Epithelial cell of esophagus (primary cell): ENCODE measurements around the gene OTOP2.
A peak's percentile ranks its signal among the peaks of the same experiment; 100 is the strongest.

Experiments
- DNase-seq: peaks from one replicate; pipeline ENCODE4 v3.0.0; 2010; ENCODE audit warnings: low read depth
- H3K4me3 ChIP-seq: 2 replicates; pipeline ENCODE4 v1.5.1; 2011; ENCODE audit warnings: mild to moderate bottlenecking, low read length, control low read depth
- CTCF ChIP-seq: IDR thresholded peaks from 2 replicates; pipeline ENCODE4 v1.5.1; 2011; ENCODE audit warnings: low read depth, mild to moderate bottlenecking, low read length, control low read depth, inconsistent platforms; ENCODE audit not compliant: insufficient read depth; ENCODE audit errors: missing control alignments

Gene OTOP2

GRCh38 chr17:74970395-74970794 lies 46.3 kb downstream of the OTOP2 start:
- H3K4me3 ChIP-seq, result no peak overlapping the region
- DNase-seq, result no peak
- TF ChIP-seq CTCF, result no peak

GRCh38 chr17:74971069-74971841 lies 47.2 kb downstream of the OTOP2 start:
- no peak for TF ChIP-seq CTCF
- no peak overlapping the region for H3K4me3 ChIP-seq

GRCh38 chr17:74971842-74972106 lies 47.7 kb downstream of the OTOP2 start:
- no peak for TF ChIP-seq CTCF
- H3K4me3 ChIP-seq, result peak overlapping the region; percentile 11
- no peak for DNase-seq

More at GRCh38 chr17:74971069-74971841, 47.2 kb downstream of the OTOP2 start:
- DNase-seq, result no peak

GRCh38 chr17:74972107-74972972 lies 48.3 kb downstream of the OTOP2 start, which contains the start of gene HID1:
HID1 (minus strand) TSS chr17:74972759; CDS start chr17:74972656, 103 bp downstream.
- no peak for TF ChIP-seq CTCF
- peak within 1 kb of the TSS; percentile 47 for H3K4me3 ChIP-seq
- peak; percentile 51 for DNase-seq

GRCh38 chr17:74972973-74973328 lies 48.9 kb downstream of the OTOP2 start:
- DNase-seq, result no peak
- no peak for TF ChIP-seq CTCF
- H3K4me3 ChIP-seq, result peak overlapping the region; percentile 14

- DNase-seq, result no peak
- H3K4me3 ChIP-seq, result no peak overlapping the region
- TF ChIP-seq CTCF, result no peak
These were observed 51.9 kb downstream of the OTOP2 start for GRCh38 chr17:74975943-74976342.
